H1 (cell line): ENCODE measurements around the gene MSANTD2. TPM values are rescaled to one million over a fixed set of nuclear protein-coding genes. Genes with fewer than 3 reads are reported as not detected.

Experiments
- CTCF ChIA-PET: fragments of 300-600 bp; sonication (Branson Sonifier 250); formaldehyde crosslinking; loops from one replicate; lab custom pipeline; 2021; ENCODE audit not compliant: partially characterized antibody; lab: Charles Lee
- POLR2A ChIA-PET: fragments of 300-600 bp; sonication (Branson Sonifier 250); formaldehyde crosslinking; loops from one replicate; lab custom pipeline; 2021; ENCODE audit warnings: inconsistent platforms; ENCODE audit not compliant: partially characterized antibody; lab: Charles Lee
- DNase-seq, 2 experiments: peaks; one replicate each; pipeline versions ENCODE4 v3.0.0 to v3.0.0-alpha.2; 2010 to 2022; ENCODE audit warnings: low spot score in 2 of 2, low read depth in 1 of 2, mixed read lengths in 1 of 2
- FAIRE-seq: peaks from 2 replicates; lab custom pipeline; 2011; peaks lifted over from hg19 to GRCh38; lab: Jason Lieb, UNC
- H2AFZ ChIP-seq: 2 replicates; pipeline ENCODE4 v1.8.1; 2012; ENCODE audit warnings: low read length, inconsistent platforms
- H2AK5ac ChIP-seq: 2 replicates; pipeline ENCODE4 v1.6.1; 2013; ENCODE audit warnings: low read depth, low read length
- H2BK120ac ChIP-seq: replicated peaks from 2 replicates; pipeline ENCODE3; 2013; ENCODE audit warnings: low read depth, low read length, inconsistent platforms
- H2BK12ac ChIP-seq: 2 replicates; pipeline ENCODE4 v1.6.1; 2013; ENCODE audit warnings: low read depth, low read length
- H2BK15ac ChIP-seq: 2 replicates; pipeline ENCODE4 v1.6.1; 2013; ENCODE audit warnings: low read length
- H2BK20ac ChIP-seq: 2 replicates; pipeline ENCODE4 v1.6.1; 2013; ENCODE audit warnings: low read length
- H2BK5ac ChIP-seq: 2 replicates; pipeline ENCODE4 v1.6.1; 2013; ENCODE audit warnings: low read depth, low read length
- H3K14ac ChIP-seq: 2 replicates; pipeline ENCODE4 v1.6.1; 2013; ENCODE audit warnings: inconsistent platforms; ENCODE audit not compliant: insufficient read length
- H3K18ac ChIP-seq: 2 replicates; pipeline ENCODE4 v1.6.1; 2013; ENCODE audit warnings: low read length; ENCODE audit errors: extremely low read depth
- H3K23ac ChIP-seq: 2 replicates; pipeline ENCODE4 v1.6.1; 2013; ENCODE audit warnings: inconsistent platforms; ENCODE audit not compliant: insufficient read length
- H3K23me2 ChIP-seq: 2 replicates; pipeline ENCODE4 v1.6.1; 2013; ENCODE audit warnings: low read depth, low read length
- H3K27ac ChIP-seq: 2 replicates; pipeline ENCODE4 v1.6.1; 2011; ENCODE audit warnings: low read depth, low read length, inconsistent platforms
- H3K27me3 ChIP-seq, 4 experiments: replicated peaks in 1 of 4; 1 replicate in 1 of 4; 2 replicates in 3 of 4; pipeline versions ENCODE4 v1.6.1 to v1.8.1; 2011 to 2013; ENCODE audit warnings: low read length in 3 of 4, mild to moderate bottlenecking in 3 of 4, inconsistent platforms in 2 of 4, mixed read lengths in 2 of 4, moderate library complexity in 1 of 4; ENCODE audit not compliant: control insufficient read depth in 3 of 4, insufficient read depth in 3 of 4; ENCODE audit errors: extremely low read depth in 1 of 4
- H3K36me3 ChIP-seq, 4 experiments: 2 replicates each; pipeline versions ENCODE4 v1.6.1 to v1.8.1; 2011 to 2013; ENCODE audit warnings: mild to moderate bottlenecking in 4 of 4, low read length in 3 of 4, moderate library complexity in 2 of 4, control low read depth in 1 of 4, inconsistent platforms in 1 of 4; ENCODE audit not compliant: insufficient read depth in 4 of 4, control insufficient read depth in 2 of 4
- H3K4ac ChIP-seq: replicated peaks from 2 replicates; pipeline ENCODE3; 2013; ENCODE audit warnings: low read length, low read depth, mixed read lengths, inconsistent platforms; ENCODE audit not compliant: insufficient read length
- H3K4me1 ChIP-seq, 4 experiments: replicated peaks in 1 of 4; 1 replicate in 1 of 4; 2 replicates in 3 of 4; pipeline versions ENCODE4 v1.6.1 to v1.8.1; 2011 to 2013; ENCODE audit warnings: low read length in 3 of 4, inconsistent platforms in 2 of 4, mixed read lengths in 1 of 4; ENCODE audit not compliant: insufficient read depth in 4 of 4, control insufficient read depth in 3 of 4
- H3K4me2 ChIP-seq, 2 experiments: 2 replicates each; pipeline versions ENCODE4 v1.6.1 to v1.8.1; 2011 to 2013; ENCODE audit warnings: low read depth in 2 of 2, low read length in 2 of 2, control low read depth in 1 of 2, inconsistent platforms in 1 of 2, mild to moderate bottlenecking in 1 of 2; ENCODE audit not compliant: insufficient read depth in 1 of 2
- H3K4me3 ChIP-seq, 4 experiments: fragments of 200-600, 300-600 bp in 1 of 4; sonication (generic), shearing (Covaris generic), sonication (Bioruptor Twin) in 1 of 4; 2 replicates each; pipeline versions ENCODE4 v1.5.1 to v1.8.1; 2011 to 2016; ENCODE audit warnings: low read length in 4 of 4, low read depth in 3 of 4, control low read depth in 2 of 4, inconsistent platforms in 2 of 4, mild to moderate bottlenecking in 2 of 4, mixed read lengths in 1 of 4, moderate library complexity in 1 of 4; ENCODE audit not compliant: insufficient read depth in 2 of 4; ENCODE audit errors: extremely low read depth in 1 of 4
- H3K56ac ChIP-seq: replicated peaks from 2 replicates; pipeline ENCODE3; 2013; ENCODE audit warnings: low read depth, mild to moderate bottlenecking, mixed read lengths, low read length, inconsistent platforms; ENCODE audit not compliant: insufficient read length
- H3K79me1 ChIP-seq: 2 replicates; pipeline ENCODE4 v1.6.1; 2013; ENCODE audit warnings: low read depth, low read length, control low read depth
- H3K79me2 ChIP-seq, 2 experiments: 2 replicates each; pipeline versions ENCODE4 v1.6.1 to v1.8.1; 2012 to 2013; ENCODE audit warnings: low read length in 2 of 2, mild to moderate bottlenecking in 2 of 2, inconsistent platforms in 1 of 2; ENCODE audit not compliant: insufficient read depth in 2 of 2, control insufficient read depth in 1 of 2
- H3K9ac ChIP-seq, 4 experiments: replicated peaks in 1 of 4; 1 replicate in 1 of 4; 2 replicates in 3 of 4; pipeline versions ENCODE4 v1.6.1 to v1.8.1; 2011 to 2013; ENCODE audit warnings: low read depth in 3 of 4, low read length in 3 of 4, control low read depth in 2 of 4, mild to moderate bottlenecking in 2 of 4, moderate library complexity in 2 of 4, inconsistent platforms in 1 of 4; ENCODE audit errors: extremely low read depth in 1 of 4
- H3K9me3 ChIP-seq, 2 experiments: 2 replicates each; pipeline versions ENCODE4 v1.6.1 to v1.8.1; 2012 to 2013; ENCODE audit warnings: mild to moderate bottlenecking in 2 of 2, moderate library complexity in 2 of 2, control low read depth in 1 of 2, inconsistent platforms in 1 of 2, low read depth in 1 of 2, low read length in 1 of 2, mixed read lengths in 1 of 2; ENCODE audit not compliant: insufficient read depth in 2 of 2
- H4K20me1 ChIP-seq, 2 experiments: replicated peaks in 1 of 2; 2 replicates each; pipeline versions ENCODE3 to v1.8.1; 2011 to 2013; ENCODE audit warnings: inconsistent platforms in 2 of 2, low read length in 2 of 2, mild to moderate bottlenecking in 1 of 2; ENCODE audit not compliant: insufficient read depth in 2 of 2, control insufficient read depth in 1 of 2
- H4K5ac ChIP-seq: 2 replicates; pipeline ENCODE4 v1.6.1; 2013; ENCODE audit warnings: low read length, low read depth, mixed read lengths, inconsistent platforms; ENCODE audit not compliant: insufficient read length
- H4K8ac ChIP-seq: 2 replicates; pipeline ENCODE4 v1.8.0; 2013; ENCODE audit warnings: mild to moderate bottlenecking, moderate library complexity, low read length, inconsistent platforms; ENCODE audit not compliant: insufficient read depth; ENCODE audit errors: extremely low read depth
- H4K91ac ChIP-seq: replicated peaks from 2 replicates; pipeline ENCODE3; 2013; ENCODE audit warnings: low read length, mixed read lengths, inconsistent platforms; ENCODE audit not compliant: insufficient read length
- EP300 ChIP-seq, 2 experiments: IDR thresholded peaks; 1 replicate in 1 of 2; 2 replicates in 1 of 2; pipeline ENCODE4 v1.6.1; 2011 to 2012; ENCODE audit warnings: low read depth in 2 of 2, low read length in 2 of 2, mild to moderate bottlenecking in 2 of 2, borderline replicate concordance in 1 of 2, inconsistent platforms in 1 of 2, moderate library complexity in 1 of 2
- GTF2F1 ChIP-seq: IDR thresholded peaks from 2 replicates; pipeline ENCODE4 v1.6.1; 2012; ENCODE audit warnings: low read depth, low read length, improper control_type of control experiment, borderline replicate concordance
- KDM4A ChIP-seq: IDR thresholded peaks from one replicate; pipeline ENCODE4 v1.7.1; 2012; ENCODE audit warnings: low read depth, mild to moderate bottlenecking, moderate library complexity, low read length, inconsistent platforms; ENCODE audit not compliant: severe bottlenecking
- RNF2 ChIP-seq: fragments of 200-900, 300-1000 bp; sonication (generic); IDR thresholded peaks from 2 replicates; pipeline ENCODE4 v1.7.1; 2016; ENCODE audit warnings: borderline replicate concordance, low read depth, mild to moderate bottlenecking, antibody characterized with exemption, low read length; ENCODE audit not compliant: poor library complexity, severe bottlenecking; ENCODE audit errors: missing control alignments
- SRF ChIP-seq: IDR thresholded peaks from 2 replicates; pipeline ENCODE4 v1.6.1; 2011; ENCODE audit warnings: mild to moderate bottlenecking, low read depth, low read length, moderate library complexity
- WGBS, 2 experiments: shearing (Covaris generic) in 1 of 2; methylation state at CpG; one replicate each; pipeline versions ENCODE4 v1.1.6 to v1.1.7; 2013 to 2015; ENCODE audit warnings: low lambda C conversion rate in 2 of 2, mixed read lengths in 2 of 2, inconsistent platforms in 1 of 2, low coverage in 1 of 2, missing lambda C conversion rate in 1 of 2; ENCODE audit not compliant: insufficient replicate concordance in 2 of 2, insufficient coverage in 1 of 2, insufficient read length in 1 of 2; ENCODE audit errors: extremely low coverage in 1 of 2, missing lambda C conversion rate in 1 of 2; 5-methylcytosine and 5-hydroxymethylcytosine counted together
- polyA plus RNA-seq, 7 experiments: library from polyadenylated mRNA; depleted of rRNA in 3 of 7; stranded (reverse) in 5 of 7; unstranded in 2 of 7; fragments of >200 nt in 5 of 7; fragments of 200-250 nt in 2 of 7; gene quantifications; 1 replicate in 5 of 7; 2 replicates in 1 of 7; 4 replicates in 1 of 7; pipeline versions ENCODE4 v1.2.1 to v1.2.3, GENCODE V29; 2011 to 2013; ENCODE audit warnings: missing spikeins in 2 of 7, mixed read lengths in 2 of 7
- total RNA-seq: library from RNA; stranded (reverse); fragmentation: NEBNext Ultra II Directional; extraction: Animal tissue kit (Norgen Biotek cat#: 25700); gene quantifications from 2 replicates; pipeline ENCODE4 v1.2.1, GENCODE V29; 2021
- TF ChIP-seq, protein P1 (sequence below): IDR thresholded peaks from 2 replicates; pipeline ENCODE4 v1.6.1; 2012; ENCODE audit warnings: inconsistent platforms

MSANTD2 gene
- total and polyA plus RNA-seq, 2 of the 8 experiments (the other 6 are each of a cell fraction or from before 2014, with no cell fraction given), result 8.2 to 15.9 TPM

DNA sequence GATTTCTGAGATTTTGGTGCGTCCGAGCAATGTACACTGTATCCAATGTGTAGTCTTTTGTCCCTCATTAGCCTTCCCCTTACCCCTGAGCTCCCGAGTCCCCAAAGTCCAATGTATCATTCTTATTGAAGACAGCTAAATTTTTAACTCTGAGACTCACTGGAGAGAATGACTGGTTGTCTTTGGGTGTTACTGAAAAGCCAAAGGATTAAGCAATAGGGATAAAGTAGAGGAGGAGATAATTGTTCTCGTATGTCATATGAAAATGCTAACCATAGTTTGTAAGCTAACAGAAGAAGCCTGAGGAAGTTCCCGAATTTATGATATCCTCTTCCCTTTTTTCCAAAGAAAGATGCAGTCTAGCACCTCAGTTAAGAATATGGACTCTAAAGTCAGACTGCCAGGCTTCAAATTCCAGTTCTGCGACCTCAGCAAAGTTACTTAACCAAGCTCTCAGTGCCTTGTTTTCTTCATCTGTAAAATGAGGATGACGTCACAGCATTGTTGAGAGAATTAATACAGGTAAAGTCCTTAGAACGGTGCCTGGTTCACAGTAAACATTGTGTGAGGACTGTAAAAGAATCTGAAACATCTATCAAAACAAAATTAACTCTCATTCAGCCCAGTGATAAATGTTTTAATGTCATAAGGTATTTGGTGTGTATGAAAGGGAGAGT is 1.6 kb upstream of the MSANTD2 start:
- Histone ChIP-seq H3K14ac (no peak overlapping the region), H2BK20ac (no peak overlapping the region), H2AFZ (no peak overlapping the region), H3K4me2 (peak overlapping the region in 1 of 2 experiments; percentile 97; a peak in 1 of 4 replicates), H4K8ac (no peak overlapping the region), H3K27ac (no peak overlapping the region), H3K79me1 (peaks cover 3% of the 10 kb centered on the region; the same call in 1 of the 2 replicates), H3K4me1 (peaks cover 0 to 6% (median under 1%) of the 10 kb centered on the region in 4 experiments; a peak in 2 of 7 replicates), H2BK15ac (no peak overlapping the region), H3K23ac (no peak overlapping the region), H3K18ac (no peak overlapping the region), H3K23me2 (peaks cover 3% of the 10 kb centered on the region; the same call in 1 of the 2 replicates), H2BK5ac (no peak overlapping the region), H3K56ac (no peak overlapping the region), H3K9ac (no peak overlapping the region), H2AK5ac (no peak overlapping the region), H2BK12ac (no peak overlapping the region), H2BK120ac (no peak overlapping the region), H3K4me3 (no peak overlapping the region), H3K9me3 (no peaks in the 10 kb centered on the region), H3K79me2 (peaks cover 11 to 31% of the 10 kb centered on the region in 2 experiments), H4K5ac (no peak overlapping the region), H4K91ac (no peak overlapping the region), H3K27me3 (no peaks in the 10 kb centered on the region), H4K20me1 (peaks cover 1 to 4% of the 10 kb centered on the region in 2 experiments), H3K36me3 (peaks cover 0 to 5% (median 0%) of the 10 kb centered on the region in 4 experiments; a peak in 2 of 8 replicates), H3K4ac (no peak overlapping the region)
- FAIRE-seq (no peak), DNase-seq (no peak)
- WGBS, 2 experiments, result 89% methylated on average over 8 of the region's 8 CpGs; no CpG with 5 or more reads in 1 of the 2 experiments
- no peak for TF ChIP-seq SRF
- no peak for TF ChIP-seq GTF2F1
- no peak for TF ChIP-seq KDM4A
- no peak for TF ChIP-seq EP300 (IDR thresholded peaks at IDR 0.05; ENCODE audit: borderline replicate concordance in 1 of 2, low read depth in 2 of 2, low read length in 2 of 2)
- TF ChIP-seq, protein P1, sequence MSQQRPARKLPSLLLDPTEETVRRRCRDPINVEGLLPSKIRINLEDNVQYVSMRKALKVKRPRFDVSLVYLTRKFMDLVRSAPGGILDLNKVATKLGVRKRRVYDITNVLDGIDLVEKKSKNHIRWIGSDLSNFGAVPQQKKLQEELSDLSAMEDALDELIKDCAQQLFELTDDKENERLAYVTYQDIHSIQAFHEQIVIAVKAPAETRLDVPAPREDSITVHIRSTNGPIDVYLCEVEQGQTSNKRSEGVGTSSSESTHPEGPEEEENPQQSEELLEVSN, result no peak
- TF ChIP-seq RNF2, result no peak
- POLR2A ChIA-PET, result interaction anchor here (0.9 to 3.7 kb wide), 6 partner anchors 12 to 53 kb away, joined by 4 to 26 read pairs (median 6); partner anchors contain the start of gene ESAM
- CTCF ChIA-PET, result interaction anchor here (0.6 to 6.0 kb wide), 12 partner anchors 9 to 141 kb away, joined by 3 to 46 read pairs (median 6); no protein-coding TSS in a partner anchor
